Measurements from ENCODE around the gene SUV39H1. TPM values are rescaled to one million over a fixed set of nuclear protein-coding genes. Genes with fewer than 3 reads are reported as not detected.
A peak's percentile ranks its signal among the peaks of the same experiment; 100 is the strongest.

The SUV39H1 gene
- total and polyA plus RNA-seq, 11 donors: 1.9 to 6.7 (median 3.6) TPM

DNA sequence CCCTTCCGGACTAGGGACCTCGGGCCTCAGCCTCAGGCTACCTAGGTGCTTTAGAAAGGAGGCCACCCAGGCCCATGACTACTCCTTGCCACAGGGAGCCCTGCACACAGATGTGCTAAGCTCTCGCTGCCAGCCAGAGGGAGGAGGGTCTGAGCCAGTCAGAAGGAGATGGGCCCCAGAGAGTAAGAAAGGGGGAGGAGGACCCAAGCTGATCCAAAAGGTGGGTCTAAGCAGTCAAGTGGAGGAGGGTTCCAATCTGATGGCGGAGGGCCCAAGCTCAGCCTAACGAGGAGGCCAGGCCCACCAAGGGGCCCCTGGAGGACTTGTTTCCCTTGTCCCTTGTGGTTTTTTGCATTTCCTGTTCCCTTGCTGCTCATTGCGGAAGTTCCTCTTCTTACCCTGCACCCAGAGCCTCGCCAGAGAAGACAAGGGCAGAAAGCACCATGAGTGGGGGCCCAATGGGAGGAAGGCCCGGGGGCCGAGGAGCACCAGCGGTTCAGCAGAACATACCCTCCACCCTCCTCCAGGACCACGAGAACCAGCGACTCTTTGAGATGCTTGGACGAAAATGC, 13.0 kb upstream of the SUV39H1 start, which contains the start of gene WAS:
WAS (plus strand) TSS at position 389 of the 572 bp plus-strand sequence; CDS start at position 444, 55 bp downstream.
- no peaks in the 10 kb centered on the region for H3K27me3 ChIP-seq
- WGBS, 4 donors: 70 to 75% (median 72%) methylated on average over 12 to 13 of the region's 13 CpGs
- H3K36me3 ChIP-seq: no peaks in the 10 kb centered on the region
- peak within 1 kb of the TSS in 4 of 12 donors; percentile 29 to 93 (median 51) for H3K27ac ChIP-seq
- peaks cover 0 to 5% (median 0%) of the 10 kb centered on the region in 12 donors for H3K4me1 ChIP-seq
- peak within 1 kb of the TSS in 6 of 12 donors; percentile 11 to 58 (median 28) for H3K4me3 ChIP-seq
- peak in 1 of 5 donors; percentile 54 for DNase-seq
- intact Hi-C loops (cut with DNase I): no loop called here
- peak in 3 of 4 donors; percentile 49 to 80 (median 70) for ATAC-seq
- no peaks in the 10 kb centered on the region for H3K9me3 ChIP-seq
- no peak for TF ChIP-seq POLR2A (IDR thresholded peaks at IDR 0.05)
- TF ChIP-seq, protein P1, sequence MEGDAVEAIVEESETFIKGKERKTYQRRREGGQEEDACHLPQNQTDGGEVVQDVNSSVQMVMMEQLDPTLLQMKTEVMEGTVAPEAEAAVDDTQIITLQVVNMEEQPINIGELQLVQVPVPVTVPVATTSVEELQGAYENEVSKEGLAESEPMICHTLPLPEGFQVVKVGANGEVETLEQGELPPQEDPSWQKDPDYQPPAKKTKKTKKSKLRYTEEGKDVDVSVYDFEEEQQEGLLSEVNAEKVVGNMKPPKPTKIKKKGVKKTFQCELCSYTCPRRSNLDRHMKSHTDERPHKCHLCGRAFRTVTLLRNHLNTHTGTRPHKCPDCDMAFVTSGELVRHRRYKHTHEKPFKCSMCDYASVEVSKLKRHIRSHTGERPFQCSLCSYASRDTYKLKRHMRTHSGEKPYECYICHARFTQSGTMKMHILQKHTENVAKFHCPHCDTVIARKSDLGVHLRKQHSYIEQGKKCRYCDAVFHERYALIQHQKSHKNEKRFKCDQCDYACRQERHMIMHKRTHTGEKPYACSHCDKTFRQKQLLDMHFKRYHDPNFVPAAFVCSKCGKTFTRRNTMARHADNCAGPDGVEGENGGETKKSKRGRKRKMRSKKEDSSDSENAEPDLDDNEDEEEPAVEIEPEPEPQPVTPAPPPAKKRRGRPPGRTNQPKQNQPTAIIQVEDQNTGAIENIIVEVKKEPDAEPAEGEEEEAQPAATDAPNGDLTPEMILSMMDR (IDR thresholded peaks at IDR 0.05): no peak

DNA sequence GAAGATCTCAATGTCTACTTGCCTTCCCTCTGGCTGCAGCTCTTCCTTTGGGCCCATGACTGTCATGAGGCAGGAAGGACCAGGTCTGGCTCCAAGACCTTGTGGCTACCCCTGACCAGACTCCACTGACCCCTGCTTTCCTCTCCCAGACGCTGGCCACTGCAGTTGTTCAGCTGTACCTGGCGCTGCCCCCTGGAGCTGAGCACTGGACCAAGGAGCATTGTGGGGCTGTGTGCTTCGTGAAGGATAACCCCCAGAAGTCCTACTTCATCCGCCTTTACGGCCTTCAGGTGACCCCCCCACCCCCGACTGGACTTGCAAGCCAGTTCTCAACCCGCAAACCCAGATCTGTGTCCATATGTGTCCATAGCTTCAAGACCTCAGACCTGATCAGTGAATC, 12.4 kb upstream of the SUV39H1 start:
- WGBS, 4 donors: 71 to 77% (median 74%) methylated on average over 7 of the region's 7 CpGs

DNA sequence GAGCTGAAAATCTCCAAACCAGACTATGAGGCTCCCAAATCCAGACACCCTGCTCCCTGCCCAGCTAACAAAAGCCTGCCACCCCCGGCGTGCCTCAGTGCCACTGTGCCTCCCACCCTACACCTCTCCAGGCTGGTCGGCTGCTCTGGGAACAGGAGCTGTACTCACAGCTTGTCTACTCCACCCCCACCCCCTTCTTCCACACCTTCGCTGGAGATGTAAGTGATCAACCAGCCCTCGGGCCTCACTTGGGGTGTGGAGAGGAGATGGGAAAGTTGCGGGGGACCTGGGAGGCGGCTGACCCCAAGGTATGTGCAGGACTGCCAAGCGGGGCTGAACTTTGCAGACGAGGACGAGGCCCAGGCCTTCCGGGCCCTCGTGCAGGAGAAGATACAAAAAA, 11.1 kb upstream of the SUV39H1 start:
- Histone ChIP-seq H3K36me3 (no peaks in the 10 kb centered on the region), H3K4me3 (no peak overlapping the region), H3K27me3 (no peaks in the 10 kb centered on the region), H3K9me3 (no peaks in the 10 kb centered on the region), H3K4me1 (peaks cover 0 to 5% (median 0%) of the 10 kb centered on the region in 12 donors), H3K27ac (no peak overlapping the region)
- intact Hi-C loops (cut with DNase I): no loop called here
- ATAC-seq (no peak), DNase-seq (no peak)
- no peak for TF ChIP-seq POLR2A (IDR thresholded peaks at IDR 0.05)
- TF ChIP-seq, protein P1 (IDR thresholded peaks at IDR 0.05): no peak
- 73 to 76% (median 75%) methylated on average over 12 of the region's 12 CpGs for WGBS, 4 donors

More for the DNA sequence above, 12.4 kb upstream of the SUV39H1 start:
- intact Hi-C loops (cut with DNase I): no loop called here
- H3K9me3 ChIP-seq: no peaks in the 10 kb centered on the region
- H3K36me3 ChIP-seq: no peaks in the 10 kb centered on the region
- peak overlapping the region in 2 of 12 donors; percentile 34 to 93 for H3K27ac ChIP-seq
- H3K27me3 ChIP-seq: no peaks in the 10 kb centered on the region
- H3K4me1 ChIP-seq: peaks cover 0 to 5% (median 0%) of the 10 kb centered on the region in 12 donors
- H3K4me3 ChIP-seq: peak overlapping the region in 6 of 12 donors; percentile 11 to 58 (median 28)
- DNase-seq (no peak), ATAC-seq (no peak)
- no peak for TF ChIP-seq POLR2A (IDR thresholded peaks at IDR 0.05)
- TF ChIP-seq, protein P1 (IDR thresholded peaks at IDR 0.05): no peak

DNA sequence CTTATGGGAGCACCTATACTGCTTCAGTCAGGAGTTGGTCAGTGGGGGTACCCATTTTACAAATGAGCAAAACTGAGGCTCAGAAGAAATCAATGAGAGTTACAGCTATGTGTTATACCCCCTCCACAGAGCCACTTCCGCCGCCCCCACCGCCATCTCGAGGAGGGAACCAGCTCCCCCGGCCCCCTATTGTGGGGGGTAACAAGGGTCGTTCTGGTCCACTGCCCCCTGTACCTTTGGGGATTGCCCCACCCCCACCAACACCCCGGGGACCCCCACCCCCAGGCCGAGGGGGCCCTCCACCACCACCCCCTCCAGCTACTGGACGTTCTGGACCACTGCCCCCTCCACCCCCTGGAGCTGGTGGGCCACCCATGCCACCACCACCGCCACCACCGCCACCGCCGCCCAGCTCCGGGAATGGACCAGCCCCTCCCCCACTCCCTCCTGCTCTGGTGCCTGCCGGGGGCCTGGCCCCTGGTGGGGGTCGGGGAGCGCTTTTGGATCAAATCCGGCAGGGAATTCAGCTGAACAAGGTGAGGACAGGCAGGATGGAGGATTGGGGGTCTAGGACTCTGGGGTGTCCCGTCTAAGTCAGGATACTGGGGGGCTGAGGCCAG, 7.9 kb upstream of the SUV39H1 start:
- TF ChIP-seq, protein P1 (IDR thresholded peaks at IDR 0.05): no peak
- no peak for TF ChIP-seq POLR2A (IDR thresholded peaks at IDR 0.05)
- peaks cover 0 to 10% (median 0%) of the 10 kb centered on the region in 9 donors for H3K27me3 ChIP-seq

More for the DNA sequence above, 7.9 kb upstream of the SUV39H1 start:
- ATAC-seq: no peak
- intact Hi-C loops (cut with DNase I): no loop called here
- 26 to 71% (median 51%) methylated on average over 15 to 18 of the region's 19 CpGs for WGBS, 4 donors
- Histone ChIP-seq H3K9me3 (no peaks in the 10 kb centered on the region), H3K4me3 (no peak overlapping the region), H3K4me1 (no peaks in the 10 kb centered on the region), H3K36me3 (no peaks in the 10 kb centered on the region), H3K27ac (no peak overlapping the region)
- DNase-seq: no peak
